Stimulated activated memory B cell treated with anti-CD40 and anti-IgM and Interleukin-4, amounts not matched to agents 10 μg/mL and 1 μg/mL and 100 μg/mL, for 72 hours (primary cell): ENCODE measurements around the gene TBL1XR1.
A peak's percentile ranks its signal among the peaks of the same experiment; 100 is the strongest.
"Not testable (repeated sequence)": the region's sequence is repeated elsewhere in the genome, so short reads cannot be mapped to it uniquely, and the experiment has no call there.

ENCODE experiments used
- ATAC-seq: fragments of 150-1000 bp; cut with Tn5 transposase; 2 replicates; pipeline ENCODE4 v1.10.0; 2021
- H3K27ac Mint-ChIP-seq: one replicate; pipeline ENCODE4 v1.8.0; 2022; ENCODE audit warnings: mild to moderate bottlenecking, mixed read lengths
- H3K27me3 Mint-ChIP-seq: one replicate; pipeline ENCODE4 v1.8.0; 2022; ENCODE audit warnings: mixed read lengths
- H3K36me3 Mint-ChIP-seq: one replicate; pipeline ENCODE4 v1.8.0; 2022; ENCODE audit warnings: mixed read lengths
- H3K4me1 Mint-ChIP-seq: one replicate; pipeline ENCODE4 v1.8.0; 2022; ENCODE audit warnings: mixed read lengths
- H3K4me3 Mint-ChIP-seq: one replicate; pipeline ENCODE4 v1.8.0; 2022; ENCODE audit warnings: mild to moderate bottlenecking, moderate library complexity, mixed read lengths
- H3K9me3 Mint-ChIP-seq: one replicate; pipeline ENCODE4 v1.8.0; 2022; ENCODE audit warnings: mixed read lengths

Gene TBL1XR1

DNA sequence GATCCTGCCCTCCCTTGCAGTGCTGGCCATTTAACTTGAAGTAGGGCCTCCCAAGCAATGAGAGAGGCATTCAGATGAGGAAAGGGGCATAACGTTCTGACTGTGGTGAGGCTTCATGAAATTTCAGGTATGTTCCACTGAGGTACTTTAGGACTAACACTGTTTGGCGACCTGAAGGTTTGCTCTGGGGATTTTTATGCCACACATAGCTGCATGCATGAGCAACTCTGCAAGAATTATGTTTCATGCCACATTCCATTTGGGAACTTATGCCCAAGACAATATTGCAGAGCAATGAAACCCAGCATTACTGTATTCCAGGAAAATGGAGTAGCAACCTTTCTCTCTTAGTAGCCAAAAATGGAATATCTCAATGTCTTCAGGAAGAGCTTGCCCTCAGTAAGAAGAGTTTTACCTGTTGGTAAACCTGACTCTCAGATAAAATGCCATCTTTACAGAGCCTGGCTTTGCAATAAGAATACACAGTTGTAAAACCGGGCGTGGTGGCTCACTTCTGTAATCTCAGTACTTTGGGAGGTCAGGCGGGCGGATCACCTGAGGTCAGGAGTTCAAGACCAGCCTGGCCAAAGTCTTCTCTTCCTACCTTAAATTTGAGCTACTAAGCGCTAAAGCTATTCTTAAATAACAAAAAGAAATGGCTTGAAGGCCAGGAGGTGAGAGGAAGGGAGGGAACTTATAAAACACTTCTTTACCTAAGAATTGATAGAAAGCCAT is 16.7 kb upstream of the TBL1XR1 start:
- H3K36me3 Mint-ChIP-seq = no peaks in the 10 kb centered on the region
- no peaks in the 10 kb centered on the region for H3K4me1 Mint-ChIP-seq
- ATAC-seq = no peak
- H3K27ac Mint-ChIP-seq = no peak overlapping the region
- H3K4me3 Mint-ChIP-seq = no peak overlapping the region
- no peaks in the 10 kb centered on the region for H3K27me3 Mint-ChIP-seq
- H3K9me3 Mint-ChIP-seq = no peaks in the 10 kb centered on the region

DNA sequence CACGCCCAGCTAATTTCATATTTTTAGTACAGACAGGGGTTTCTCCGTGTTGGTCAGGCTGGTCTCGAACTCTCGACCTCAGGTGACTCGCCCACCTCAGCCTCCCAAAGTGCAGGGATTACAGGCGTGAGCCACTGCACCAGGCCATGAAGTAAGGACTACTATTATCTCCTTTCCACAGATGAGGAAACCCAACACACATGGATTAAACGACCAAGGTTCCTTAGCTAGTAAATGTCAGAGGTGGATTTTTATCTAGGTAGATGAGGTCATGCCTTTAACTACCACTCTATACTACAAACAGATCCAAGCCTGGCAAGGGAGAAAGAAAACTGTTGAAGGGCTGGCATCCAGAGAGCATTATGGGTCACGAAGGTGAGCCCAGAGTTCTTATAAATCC is 15.5 kb upstream of the TBL1XR1 start:
- no peak for ATAC-seq
- H3K4me1 Mint-ChIP-seq = no peaks in the 10 kb centered on the region
- no peak overlapping the region for H3K4me3 Mint-ChIP-seq
- H3K27me3 Mint-ChIP-seq = no peaks in the 10 kb centered on the region
- H3K9me3 Mint-ChIP-seq = no peaks in the 10 kb centered on the region
- peak overlapping the region; percentile 16 for H3K27ac Mint-ChIP-seq
- no peaks in the 10 kb centered on the region for H3K36me3 Mint-ChIP-seq

DNA sequence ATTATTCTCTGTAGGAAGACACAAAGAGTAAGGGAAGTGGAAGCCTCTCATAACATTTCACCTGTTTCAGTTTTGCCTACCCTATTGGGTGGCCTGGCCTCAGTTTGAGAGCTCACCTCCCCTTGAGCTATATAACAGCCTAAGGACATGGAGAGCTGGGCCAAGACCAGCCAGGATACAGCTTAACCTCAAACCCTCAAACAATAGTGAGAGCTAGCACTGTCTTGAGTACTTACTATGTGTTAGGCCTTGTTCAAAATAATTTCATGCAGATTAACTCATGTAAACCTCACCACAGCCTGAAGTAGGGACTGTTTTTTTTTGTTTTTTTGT is 15.0 kb upstream of the TBL1XR1 start:
- Mint-ChIP-seq H3K27me3 (no peaks in the 10 kb centered on the region), H3K4me1 (no peaks in the 10 kb centered on the region), H3K27ac (no peak overlapping the region), H3K9me3 (no peaks in the 10 kb centered on the region), H3K4me3 (no peak overlapping the region), H3K36me3 (no peaks in the 10 kb centered on the region)
- no peak for ATAC-seq

DNA sequence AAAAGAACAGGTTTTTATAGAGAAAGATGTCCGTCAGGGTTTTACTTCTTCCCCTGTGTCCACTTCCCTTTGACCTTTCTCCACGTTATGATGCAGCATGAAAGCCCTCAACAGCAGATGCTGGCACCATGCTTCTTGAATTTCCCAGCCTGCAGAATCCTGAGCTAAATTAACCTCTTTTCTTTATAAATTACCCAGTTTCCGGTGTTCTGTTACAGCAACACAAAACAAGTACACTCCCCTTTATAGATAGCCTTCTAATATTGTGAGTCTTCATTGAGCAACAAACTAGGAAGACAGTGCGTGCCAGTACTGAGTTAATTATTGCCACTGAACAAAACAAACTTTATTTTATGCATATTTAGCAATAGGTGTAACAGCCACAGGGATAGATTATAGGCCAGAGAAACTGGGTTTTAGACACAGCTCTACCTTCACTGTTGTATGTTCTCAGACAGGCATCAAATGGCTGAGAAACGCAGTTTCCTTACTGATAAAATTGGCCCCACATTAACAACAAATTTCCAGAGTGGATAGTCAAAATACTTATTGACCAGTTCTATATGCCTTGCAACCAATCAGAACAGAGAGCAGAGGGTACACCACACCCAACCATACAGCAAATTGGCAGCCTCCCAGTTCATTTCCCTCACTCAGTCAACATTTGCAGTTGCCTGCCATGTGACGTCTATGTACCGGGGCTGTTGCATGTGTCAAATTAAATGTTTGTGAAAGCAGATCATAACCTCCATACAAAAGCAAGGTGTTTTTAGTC is 14.4 kb upstream of the TBL1XR1 start:
- H3K27me3 Mint-ChIP-seq = no peaks in the 10 kb centered on the region
- H3K4me1 Mint-ChIP-seq = no peaks in the 10 kb centered on the region
- no peaks in the 10 kb centered on the region for H3K9me3 Mint-ChIP-seq
- ATAC-seq = no peak
- no peaks in the 10 kb centered on the region for H3K36me3 Mint-ChIP-seq
- H3K4me3 Mint-ChIP-seq = no peak overlapping the region
- H3K27ac Mint-ChIP-seq = no peak overlapping the region

DNA sequence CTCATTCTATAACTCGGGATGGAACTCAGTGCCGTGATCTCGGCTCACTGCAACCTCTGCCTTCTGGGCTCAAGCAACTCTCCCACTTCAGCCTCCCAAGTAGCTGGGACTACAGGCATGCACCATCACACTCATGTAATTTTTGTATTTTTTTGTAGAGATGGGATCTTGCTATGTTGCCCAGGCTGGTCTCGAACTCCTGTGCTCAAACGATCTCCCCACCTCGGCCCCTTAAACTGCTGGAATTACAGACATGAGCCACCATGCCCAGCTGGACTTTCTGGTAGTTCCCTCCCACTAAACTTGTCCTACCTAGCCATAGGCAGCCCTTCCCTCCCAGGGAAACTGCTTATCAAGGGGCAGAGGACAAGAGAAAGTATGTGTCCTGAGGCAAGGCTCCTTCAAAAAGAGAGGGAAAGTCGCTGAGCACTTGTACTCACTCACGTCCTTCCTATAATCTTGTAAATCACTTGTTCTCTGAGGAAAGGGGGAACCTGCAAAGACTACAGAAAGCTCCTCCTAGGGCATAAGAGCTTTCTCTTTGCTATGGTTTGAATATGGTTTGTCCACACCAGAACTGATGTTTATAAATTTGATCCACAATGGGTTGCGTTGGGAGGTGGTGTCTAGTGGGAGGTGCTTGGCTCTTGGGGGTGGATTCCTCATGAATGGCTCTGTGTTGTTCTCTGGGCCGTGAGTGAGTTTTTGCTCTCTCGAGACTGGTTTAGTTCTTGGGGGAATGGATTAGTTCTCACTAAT is 13.6 kb upstream of the TBL1XR1 start:
- no peaks in the 10 kb centered on the region for H3K4me1 Mint-ChIP-seq
- H3K27ac Mint-ChIP-seq = no peak overlapping the region
- no peaks in the 10 kb centered on the region for H3K36me3 Mint-ChIP-seq
- H3K27me3 Mint-ChIP-seq = no peaks in the 10 kb centered on the region
- no peak for ATAC-seq
- no peak overlapping the region for H3K4me3 Mint-ChIP-seq
- H3K9me3 Mint-ChIP-seq = no peaks in the 10 kb centered on the region

DNA sequence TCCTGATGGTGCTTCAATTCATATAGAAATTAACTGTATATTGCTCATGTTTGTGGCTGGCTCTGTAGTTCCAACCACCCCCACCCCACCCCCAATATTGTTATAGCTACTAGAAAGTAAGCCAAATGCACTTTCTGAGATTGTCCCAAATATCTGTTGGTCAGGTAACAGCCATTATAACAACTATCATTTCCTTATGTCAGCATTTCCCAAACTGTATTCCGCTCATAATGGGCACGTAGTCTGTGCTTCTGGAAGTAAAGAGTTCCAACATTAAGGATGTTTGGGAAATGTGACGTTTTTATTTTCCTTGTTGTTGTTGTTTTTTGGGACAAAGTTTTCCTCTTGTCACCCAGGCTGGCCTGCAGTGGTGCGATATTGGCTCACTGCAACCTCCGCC is 12.2 kb upstream of the TBL1XR1 start:
- Mint-ChIP-seq H3K4me3 (no peak overlapping the region), H3K27ac (no peak overlapping the region), H3K4me1 (no peaks in the 10 kb centered on the region), H3K36me3 (no peaks in the 10 kb centered on the region), H3K9me3 (no peaks in the 10 kb centered on the region), H3K27me3 (no peaks in the 10 kb centered on the region)
- no peak for ATAC-seq

DNA sequence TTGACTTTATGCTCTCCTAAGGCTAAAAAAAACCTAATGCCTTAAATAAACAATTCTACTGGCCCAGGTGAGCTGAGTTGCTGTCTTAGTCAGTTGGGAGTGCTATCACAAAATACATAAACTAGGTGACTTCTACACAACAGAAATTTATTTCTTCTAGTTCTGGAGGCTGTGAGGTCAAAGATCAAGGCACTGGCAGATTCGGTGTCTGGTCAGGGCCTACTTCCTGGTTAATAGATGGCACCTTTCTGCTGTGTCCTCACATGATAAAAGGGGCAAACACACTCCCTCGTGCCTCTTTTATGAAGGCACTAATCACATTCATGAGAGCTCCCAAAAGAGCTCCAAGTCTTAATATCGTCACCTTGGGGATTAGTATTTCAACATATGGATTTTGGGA is 11.5 kb upstream of the TBL1XR1 start:
- Mint-ChIP-seq H3K36me3 (no peaks in the 10 kb centered on the region), H3K4me1 (no peaks in the 10 kb centered on the region), H3K27ac (no peak overlapping the region), H3K4me3 (no peak overlapping the region), H3K9me3 (no peaks in the 10 kb centered on the region), H3K27me3 (no peaks in the 10 kb centered on the region)
- no peak for ATAC-seq

DNA sequence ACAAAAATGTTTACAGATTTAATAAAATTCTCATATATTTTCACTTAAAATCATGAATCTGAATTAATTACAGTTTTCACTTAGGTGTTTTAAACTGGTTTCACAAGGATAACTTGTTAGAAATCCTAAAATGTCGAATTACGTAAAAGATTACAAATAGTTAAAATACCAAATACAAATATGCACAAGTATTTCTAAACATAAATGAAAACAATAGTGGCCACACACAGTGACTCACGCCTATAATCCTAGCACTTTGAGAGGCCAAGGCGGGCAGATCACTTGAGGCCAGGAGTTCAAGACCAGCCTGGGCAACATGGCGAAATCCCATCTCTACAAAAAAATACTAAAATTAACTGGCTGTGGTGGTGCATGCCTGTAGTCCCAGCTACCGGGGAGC is 10.9 kb upstream of the TBL1XR1 start:
- H3K27ac Mint-ChIP-seq = no peak overlapping the region
- no peaks in the 10 kb centered on the region for H3K4me1 Mint-ChIP-seq
- no peaks in the 10 kb centered on the region for H3K27me3 Mint-ChIP-seq
- no peaks in the 10 kb centered on the region for H3K36me3 Mint-ChIP-seq
- no peak for ATAC-seq
- H3K4me3 Mint-ChIP-seq = no peak overlapping the region
- H3K9me3 Mint-ChIP-seq = no peaks in the 10 kb centered on the region

DNA sequence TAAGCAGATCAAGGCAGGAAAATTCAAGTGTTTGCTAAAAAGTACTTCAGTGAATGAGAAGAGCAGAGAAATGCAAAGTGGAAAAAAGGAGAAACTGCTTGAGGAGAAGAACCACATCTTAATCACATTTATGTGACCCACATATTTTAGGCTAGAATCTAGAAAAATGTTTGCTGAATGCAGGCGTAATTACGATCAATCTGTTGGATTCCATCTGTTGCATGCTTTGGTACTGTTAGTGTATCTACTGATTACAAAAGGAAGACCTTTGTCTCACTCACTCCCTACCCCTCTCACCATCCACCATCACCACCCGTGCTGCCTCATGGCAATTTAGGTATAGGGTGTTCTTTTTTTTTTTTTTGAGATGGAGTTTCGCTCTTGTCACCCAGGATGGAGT is 9.7 kb upstream of the TBL1XR1 start:
- Mint-ChIP-seq H3K27ac (no peak overlapping the region), H3K4me1 (peaks cover 8% of the 10 kb centered on the region), H3K36me3 (no peaks in the 10 kb centered on the region), H3K4me3 (no peak overlapping the region), H3K27me3 (no peaks in the 10 kb centered on the region), H3K9me3 (no peaks in the 10 kb centered on the region)
- no peak for ATAC-seq

DNA sequence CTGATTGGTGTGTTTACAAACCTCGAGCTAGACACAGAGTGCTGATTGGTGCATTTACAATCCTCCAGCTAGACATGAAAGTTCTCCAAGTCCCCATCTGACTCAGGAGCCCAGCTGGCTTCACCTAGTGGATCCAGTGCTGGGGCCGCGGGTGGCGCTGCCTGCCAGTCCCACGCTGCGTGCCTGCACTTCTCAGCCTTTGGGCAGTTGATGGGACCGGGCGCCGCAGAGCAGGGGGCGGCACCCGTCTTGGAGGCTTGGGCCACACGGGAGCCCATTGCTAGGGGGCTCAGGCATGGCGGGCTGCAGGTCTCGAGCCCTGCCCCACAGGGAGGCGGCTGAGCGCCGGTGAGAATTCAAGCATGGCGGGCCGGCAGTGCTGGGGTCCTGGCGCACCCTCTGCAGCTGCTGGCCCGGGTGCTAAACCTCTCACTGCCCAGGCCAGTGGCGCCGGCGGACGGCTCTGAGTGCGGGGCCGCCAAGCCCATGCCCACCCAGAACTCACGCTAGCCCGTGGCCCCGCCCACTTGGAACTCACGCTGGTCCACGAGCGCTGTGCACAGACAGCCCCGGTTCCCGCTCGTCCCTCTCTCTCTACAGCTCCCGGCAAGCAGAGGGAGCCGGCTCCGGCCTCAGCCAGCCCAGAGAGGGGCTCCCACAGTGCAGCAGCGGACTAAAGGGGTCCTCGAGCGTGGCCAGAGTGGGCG is 6.6 kb upstream of the TBL1XR1 start:
- Mint-ChIP-seq H3K4me3 (no peak overlapping the region), H3K27ac (peak overlapping the region; percentile 17), H3K36me3 (no peaks in the 10 kb centered on the region), H3K27me3 (no peaks in the 10 kb centered on the region), H3K4me1 (peaks cover 20% of the 10 kb centered on the region), H3K9me3 (no peaks in the 10 kb centered on the region)
- ATAC-seq = no peak

DNA sequence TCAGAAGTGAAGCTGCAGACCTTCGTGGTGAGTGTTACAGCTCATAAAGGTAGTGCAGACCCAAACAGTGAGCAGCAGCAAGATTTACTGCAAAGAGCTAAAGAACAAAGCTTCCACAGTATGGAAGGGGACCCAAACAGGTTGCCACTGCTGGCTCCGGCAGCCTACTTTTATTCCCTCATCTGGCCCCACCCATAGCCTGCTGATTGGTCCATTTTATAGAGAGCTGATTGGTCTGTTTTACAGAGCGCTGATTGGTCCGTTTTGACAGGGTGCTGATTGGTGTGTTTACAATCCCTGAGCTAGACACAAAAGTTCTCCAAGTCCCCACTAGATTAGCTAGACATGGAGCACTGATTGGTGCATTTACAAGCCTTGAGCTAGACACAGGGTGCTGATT is 5.7 kb upstream of the TBL1XR1 start:
- H3K4me3 Mint-ChIP-seq, H3K27me3 Mint-ChIP-seq, ATAC-seq, H3K9me3 Mint-ChIP-seq, H3K36me3 Mint-ChIP-seq: not testable (repeated sequence)
- peaks cover 28% of the 10 kb centered on the region for H3K4me1 Mint-ChIP-seq
- peak overlapping the region; percentile 71 for H3K27ac Mint-ChIP-seq

DNA sequence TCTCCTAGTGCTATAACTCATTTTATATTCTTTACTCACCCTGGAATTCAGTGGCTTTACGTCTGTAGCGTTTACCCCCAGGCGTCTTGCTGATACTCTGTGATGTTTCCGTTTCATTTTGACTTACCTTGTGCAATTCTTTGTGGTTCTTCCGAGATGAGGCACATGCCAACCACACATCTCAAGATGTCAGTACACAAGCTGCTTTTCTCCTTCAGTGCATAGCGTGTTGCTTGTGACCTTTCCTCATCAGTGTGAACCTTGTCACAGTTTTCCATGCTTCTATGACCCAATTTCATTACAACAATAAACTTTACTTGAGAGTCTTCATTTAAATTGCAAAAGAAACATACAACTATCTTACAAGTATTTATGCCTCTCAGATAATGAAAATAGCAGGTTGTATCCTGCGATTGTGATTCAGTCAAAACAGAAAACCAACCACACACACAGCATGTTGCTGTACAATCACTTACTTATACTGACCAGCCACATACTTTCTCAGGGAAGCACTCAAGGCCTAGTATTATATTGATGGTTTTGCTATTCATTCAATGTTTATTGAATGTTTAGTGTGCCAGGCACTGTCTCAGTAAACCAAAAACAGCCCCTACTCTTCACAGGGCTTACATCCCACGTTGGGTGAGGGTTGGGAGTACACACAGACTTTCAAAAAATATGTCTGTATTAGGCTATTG is 4.6 kb upstream of the TBL1XR1 start:
- Mint-ChIP-seq H3K27me3 (no peaks in the 10 kb centered on the region), H3K4me3 (peak overlapping the region; percentile 52), H3K27ac (peak overlapping the region; percentile 71), H3K9me3 (no peaks in the 10 kb centered on the region), H3K36me3 (no peaks in the 10 kb centered on the region), H3K4me1 (peaks cover 28% of the 10 kb centered on the region)
- peak; percentile 72 for ATAC-seq

DNA sequence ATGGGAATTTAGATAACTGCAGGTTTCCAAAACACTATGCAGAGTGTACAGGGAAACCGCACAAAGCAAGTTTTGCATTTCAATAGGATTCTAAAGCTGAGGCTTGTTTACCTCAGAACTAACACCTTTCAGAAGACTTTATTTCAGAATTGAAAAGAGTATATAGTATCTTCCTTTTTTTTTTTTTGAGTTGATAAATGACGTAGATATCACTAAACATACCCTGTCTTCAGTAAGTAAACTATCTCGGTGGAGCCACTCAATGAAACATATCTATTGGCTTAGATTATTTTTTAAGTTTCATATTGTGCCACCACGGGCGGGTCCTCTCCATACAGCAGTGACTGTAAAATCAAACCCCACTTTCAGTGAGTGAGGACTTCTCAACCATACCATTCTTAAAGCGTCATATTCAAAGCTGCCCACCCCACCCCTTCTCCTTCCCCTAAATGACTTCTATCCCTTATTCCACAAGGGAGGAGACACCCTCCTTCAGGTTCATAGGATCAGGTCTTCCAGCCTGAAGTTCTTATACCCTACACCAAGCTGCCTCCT is 2.0 kb upstream of the TBL1XR1 start:
- H3K4me3 Mint-ChIP-seq = no peak overlapping the region
- H3K27ac Mint-ChIP-seq = peak overlapping the region; percentile 96
- no peaks in the 10 kb centered on the region for H3K9me3 Mint-ChIP-seq
- ATAC-seq = no peak
- H3K36me3 Mint-ChIP-seq = peaks cover under 1% of the 10 kb centered on the region
- H3K4me1 Mint-ChIP-seq = peaks cover 39% of the 10 kb centered on the region
- no peaks in the 10 kb centered on the region for H3K27me3 Mint-ChIP-seq

DNA sequence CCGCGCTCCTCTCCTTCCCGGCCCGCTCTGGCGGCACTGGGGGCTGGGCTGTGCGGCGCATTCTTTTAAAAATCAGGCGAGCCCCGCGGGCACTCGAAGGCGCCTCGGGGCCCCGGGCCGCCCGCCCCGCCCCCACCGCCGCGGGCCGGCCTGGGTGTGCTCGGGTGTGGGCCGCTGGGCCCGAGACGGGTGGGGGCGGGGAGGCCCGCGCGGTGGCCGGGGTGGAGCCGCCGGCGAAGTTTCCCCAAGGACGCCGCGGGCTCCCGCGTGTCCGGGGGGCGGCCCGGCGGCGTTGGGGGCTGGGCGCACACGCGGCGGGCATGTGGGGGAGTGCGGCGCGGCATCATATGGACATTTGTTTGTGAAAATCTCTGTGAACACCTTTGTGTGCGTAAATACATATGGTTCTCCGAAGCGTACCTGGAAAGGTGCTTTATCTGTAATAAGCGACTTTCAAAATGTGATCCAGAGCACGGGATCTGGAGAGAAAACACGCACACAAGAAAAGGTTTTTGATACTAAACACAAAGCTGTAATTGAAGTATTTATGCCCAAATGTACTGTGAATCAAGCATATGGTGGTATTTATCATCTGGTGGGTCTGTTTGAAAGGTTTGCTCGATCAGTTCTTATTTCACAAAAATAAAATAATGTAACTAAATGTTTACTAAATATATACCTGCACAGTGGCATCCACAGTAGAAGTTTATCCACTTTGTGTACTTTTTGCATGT is 612 bp upstream of the TBL1XR1 start:
- Mint-ChIP-seq H3K36me3 (peaks cover 11% of the 10 kb centered on the region), H3K27ac (peak overlapping the region; percentile 96), H3K27me3 (no peaks in the 10 kb centered on the region), H3K4me3 (peak overlapping the region; percentile 36), H3K9me3 (no peaks in the 10 kb centered on the region), H3K4me1 (peaks cover 51% of the 10 kb centered on the region)
- ATAC-seq = peak; percentile 82
